Common myeloid progenitor, CD34-positive (primary cell): ENCODE data around the gene HDAC6. TPM values are rescaled to one million over a fixed set of nuclear protein-coding genes. Genes with fewer than 3 reads are reported as not detected.
A peak's percentile ranks its signal among the peaks of the same experiment; 100 is the strongest.

Experiments
- CTCF ChIA-PET: fragments of 350-600 bp; sonication (Branson Sonifier 250); formaldehyde crosslinking; loops from one replicate; lab custom pipeline; 2021; ENCODE audit warnings: antibody characterized with exemption; lab: Charles Lee
- POLR2A ChIA-PET: fragments of 350-600 bp; sonication (Branson Sonifier 250); formaldehyde crosslinking; loops from one replicate; lab custom pipeline; 2021; ENCODE audit warnings: antibody characterized with exemption; lab: Charles Lee
- DNase-seq, 3 donors: peaks; one replicate each; pipeline versions ENCODE4 v3.0.0 to v3.0.0-alpha.2; 2013
- H3K27ac ChIP-seq, 2 experiments: 1 replicate in 1 of 2; 2 replicates in 1 of 2; pipeline ENCODE4 v1.7.0; 2013; ENCODE audit warnings: inconsistent platforms in 2 of 2, low read length in 2 of 2, mild to moderate bottlenecking in 2 of 2, low read depth in 1 of 2, moderate library complexity in 1 of 2; ENCODE audit not compliant: severe bottlenecking in 2 of 2, insufficient read depth in 1 of 2, poor library complexity in 1 of 2
- H3K27me3 ChIP-seq, 5 experiments: replicated peaks in 2 of 5; 1 replicate in 3 of 5; 2 replicates in 2 of 5; pipeline versions ENCODE4 v1.6.1 to v1.7.0; 2013; ENCODE audit warnings: low read length in 4 of 5, mild to moderate bottlenecking in 2 of 5, moderate library complexity in 2 of 5, inconsistent platforms in 1 of 5; ENCODE audit not compliant: insufficient read depth in 5 of 5, control insufficient read depth in 4 of 5
- H3K36me3 ChIP-seq, 4 experiments: 1 replicate in 2 of 4; 2 replicates in 2 of 4; pipeline versions ENCODE4 v1.6.1 to v1.7.0; 2013; ENCODE audit warnings: low read length in 3 of 4, control low read depth in 1 of 4, mild to moderate bottlenecking in 1 of 4; ENCODE audit not compliant: control insufficient read depth in 4 of 4, insufficient read depth in 4 of 4
- H3K4me1 ChIP-seq, 4 experiments: 1 replicate in 3 of 4; 2 replicates in 1 of 4; pipeline versions ENCODE4 v1.6.1 to v1.7.1; 2013; ENCODE audit warnings: low read length in 3 of 4, mild to moderate bottlenecking in 3 of 4, control low read depth in 1 of 4, inconsistent platforms in 1 of 4, moderate library complexity in 1 of 4; ENCODE audit not compliant: control insufficient read depth in 4 of 4, insufficient read depth in 4 of 4; ENCODE audit errors: control extremely low read depth in 1 of 4
- H3K4me3 ChIP-seq, 7 experiments: 1 replicate in 4 of 7; 2 replicates in 3 of 7; pipeline versions ENCODE4 v1.5.1 to v1.7.0; 2013; ENCODE audit warnings: mild to moderate bottlenecking in 7 of 7, low read length in 6 of 7, moderate library complexity in 6 of 7, inconsistent platforms in 2 of 7, low read depth in 2 of 7, control low read depth in 1 of 7; ENCODE audit not compliant: insufficient read depth in 4 of 7, control insufficient read depth in 1 of 7; ENCODE audit errors: extremely low read depth in 1 of 7
- H3K9me3 ChIP-seq, 5 experiments: 1 replicate in 4 of 5; 2 replicates in 1 of 5; pipeline versions ENCODE4 v1.6.1 to v1.7.1; 2013; ENCODE audit warnings: low read length in 4 of 5, mild to moderate bottlenecking in 2 of 5, inconsistent platforms in 1 of 5, low read depth in 1 of 5, moderate library complexity in 1 of 5; ENCODE audit not compliant: control insufficient read depth in 4 of 5, insufficient read depth in 2 of 5; ENCODE audit errors: control extremely low read depth in 1 of 5
- WGBS: methylation state at CpG from one replicate; pipeline ENCODE4 v1.1.5; 2013; ENCODE audit not compliant: insufficient coverage; 5-methylcytosine and 5-hydroxymethylcytosine counted together
- polyA plus RNA-seq: library from polyadenylated mRNA; unstranded; fragments of 120-200 nt; gene quantifications from one replicate; pipeline ENCODE4 v1.2.1, GENCODE V29; 2013

HDAC6 gene
- polyA plus RNA-seq = 93.0 TPM

DNA sequence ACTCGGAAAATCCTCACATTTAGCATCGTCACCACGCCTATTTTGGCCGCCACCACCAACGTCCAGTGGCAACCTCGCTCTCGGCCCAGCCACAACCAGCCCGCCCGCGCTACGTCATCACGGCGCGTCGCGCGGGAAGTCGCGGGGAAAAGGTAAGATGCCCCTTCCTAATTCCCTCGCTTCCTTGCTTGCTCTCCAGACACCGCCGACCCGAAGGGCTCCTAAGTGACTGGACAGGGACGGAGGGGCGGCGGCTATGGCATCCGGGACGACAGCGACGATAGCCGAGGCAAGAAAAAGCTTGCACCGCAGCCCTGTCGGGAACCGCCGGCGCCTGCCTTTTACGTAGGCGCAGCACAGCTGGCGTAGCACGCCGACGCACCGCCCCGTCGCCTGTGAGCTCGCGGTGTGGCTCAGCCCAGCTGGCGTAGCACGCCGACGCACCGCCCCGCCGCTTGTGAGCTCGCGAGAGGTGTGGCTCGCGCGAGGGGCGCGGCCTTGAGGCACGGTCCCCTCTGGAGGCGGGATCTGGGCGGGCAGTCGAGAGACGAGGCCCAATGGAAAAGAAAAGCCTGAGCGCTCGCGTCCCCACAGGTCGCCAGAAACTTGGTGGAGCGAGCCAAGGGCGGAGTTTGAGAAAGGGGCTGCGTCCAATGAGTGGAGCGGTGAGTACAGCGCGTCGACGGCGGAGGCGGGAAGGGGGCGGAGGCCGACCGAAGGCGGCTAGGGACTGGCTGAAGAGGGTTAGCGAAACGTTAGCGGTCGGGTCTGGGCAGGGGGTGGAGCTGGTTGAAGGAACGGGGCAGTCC, at the start of gene HDAC6:
Gene HDAC6, plus strand, starts transcription at position 788 of the 809 bp plus-strand sequence. CDS start 626 bp downstream, outside the sequence.
- peak; percentile 98 to 99 (median 99) for DNase-seq
- peak within 1 kb of the TSS; percentile 90 to 95 for H3K27ac ChIP-seq
- ChIA-PET POLR2A (interaction anchor here (1.1 to 1.5 kb wide), 3 partner anchors 64 to 125 kb away, joined by 3 to 4 read pairs (median 4); partner anchors contain the start of genes PQBP1 and TIMM17B), CTCF (no interaction called here)
- peaks cover 0 to 8% (median 0%) of the 10 kb centered on the region in 5 experiments for H3K27me3 ChIP-seq
- peaks cover 0 to 15% (median 10%) of the 10 kb centered on the region in 4 experiments for H3K36me3 ChIP-seq
- peak within 1 kb of the TSS; percentile 53 to 87 (median 75) for H3K4me3 ChIP-seq
- H3K9me3 ChIP-seq = peaks cover 0 to 5% (median 0%) of the 10 kb centered on the region in 5 experiments
- 42% methylated on average over 82 of the region's 89 CpGs for WGBS
- H3K4me1 ChIP-seq = peaks cover 2 to 19% (median 17%) of the 10 kb centered on the region in 4 experiments

DNA sequence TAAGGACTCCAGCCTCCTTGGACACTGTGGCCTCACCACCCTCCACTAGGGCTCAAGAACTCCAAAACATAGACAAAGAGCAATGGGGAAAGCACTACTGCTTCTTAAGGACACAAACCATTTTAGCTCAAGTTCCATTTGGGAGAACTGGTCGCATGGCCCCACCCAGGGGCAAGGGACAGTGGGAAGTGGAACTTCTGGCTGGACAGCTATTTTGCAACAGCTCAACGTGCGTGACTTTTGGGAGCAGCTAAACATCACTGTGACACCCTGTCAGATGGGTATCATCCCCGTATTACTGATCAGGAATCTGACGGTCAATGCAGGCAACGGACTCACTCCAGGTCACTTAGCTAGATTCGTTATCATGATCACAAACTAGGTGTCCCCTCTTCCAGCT, 49.4 kb upstream of the HDAC6 start:
- Histone ChIP-seq H3K4me3 (no peak overlapping the region), H3K27ac (no peak overlapping the region), H3K4me1 (no peaks in the 10 kb centered on the region), H3K9me3 (no peaks in the 10 kb centered on the region), H3K36me3 (no peaks in the 10 kb centered on the region), H3K27me3 (peaks cover 0 to 4% (median 0%) of the 10 kb centered on the region in 5 experiments)
- CTCF ChIA-PET = no interaction called here
- DNase-seq = no peak
- POLR2A ChIA-PET = no interaction called here
- WGBS = 92% methylated on average over 7 of the region's 7 CpGs

DNA sequence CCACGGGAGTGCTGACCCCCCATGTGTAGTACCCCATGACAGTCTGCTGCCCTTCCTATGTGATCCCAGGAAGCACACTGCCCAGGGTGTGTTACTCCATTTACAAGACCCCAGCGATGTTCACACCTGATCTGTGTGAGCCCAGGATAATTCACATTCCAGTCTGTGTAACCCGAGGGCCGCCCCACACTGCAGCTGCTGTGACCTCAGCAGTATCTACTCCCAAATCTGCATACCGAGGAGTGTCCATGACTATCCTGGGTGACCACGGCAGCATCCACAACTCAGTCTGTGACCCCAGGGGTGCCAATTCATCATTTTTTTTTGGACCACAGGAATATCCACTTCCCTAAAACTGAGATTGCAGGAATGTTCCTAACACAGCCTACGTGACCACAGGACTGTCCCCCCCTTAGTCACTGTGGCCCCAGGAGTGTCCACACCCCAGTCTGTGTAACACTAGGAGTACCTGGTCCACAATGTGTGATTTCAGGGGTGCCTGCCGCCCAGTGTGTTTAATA, 48.1 kb upstream of the HDAC6 start:
- Histone ChIP-seq H3K36me3 (no peaks in the 10 kb centered on the region), H3K27me3 (peaks cover 0 to 4% (median 0%) of the 10 kb centered on the region in 5 experiments), H3K4me1 (no peaks in the 10 kb centered on the region), H3K9me3 (no peaks in the 10 kb centered on the region), H3K4me3 (no peak overlapping the region), H3K27ac (no peak overlapping the region)
- 79% methylated on average over 8 of the region's 8 CpGs for WGBS
- no peak for DNase-seq
- ChIA-PET CTCF (no interaction called here), POLR2A (no interaction called here)

DNA sequence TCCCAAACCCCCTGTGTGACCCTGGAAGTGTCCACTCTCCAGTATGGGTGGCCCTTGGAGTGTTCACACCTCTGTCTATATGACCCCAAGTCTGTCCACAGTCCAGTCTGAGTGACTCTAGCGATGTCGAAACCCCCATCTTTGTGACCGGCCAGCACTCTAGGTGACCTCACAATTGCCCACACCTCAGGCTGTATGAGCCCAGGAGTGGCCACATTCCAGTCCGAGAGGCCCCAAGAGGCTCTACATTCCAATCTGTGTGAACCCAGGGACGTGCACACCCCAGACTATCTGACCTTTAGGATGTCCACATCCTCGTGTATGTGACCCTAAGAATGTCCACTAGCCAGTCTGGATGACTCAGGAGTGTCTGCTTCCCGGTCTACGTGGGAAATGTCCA, 47.6 kb upstream of the HDAC6 start:
- H3K27ac ChIP-seq = no peak overlapping the region
- H3K27me3 ChIP-seq = peaks cover 0 to 4% (median 0%) of the 10 kb centered on the region in 5 experiments
- CTCF ChIA-PET = no interaction called here
- no peak overlapping the region for H3K4me3 ChIP-seq
- POLR2A ChIA-PET = no interaction called here
- H3K4me1 ChIP-seq = no peaks in the 10 kb centered on the region
- no peaks in the 10 kb centered on the region for H3K9me3 ChIP-seq
- DNase-seq = no peak
- H3K36me3 ChIP-seq = no peaks in the 10 kb centered on the region
- WGBS = 78% methylated on average over 8 of the region's 8 CpGs

DNA sequence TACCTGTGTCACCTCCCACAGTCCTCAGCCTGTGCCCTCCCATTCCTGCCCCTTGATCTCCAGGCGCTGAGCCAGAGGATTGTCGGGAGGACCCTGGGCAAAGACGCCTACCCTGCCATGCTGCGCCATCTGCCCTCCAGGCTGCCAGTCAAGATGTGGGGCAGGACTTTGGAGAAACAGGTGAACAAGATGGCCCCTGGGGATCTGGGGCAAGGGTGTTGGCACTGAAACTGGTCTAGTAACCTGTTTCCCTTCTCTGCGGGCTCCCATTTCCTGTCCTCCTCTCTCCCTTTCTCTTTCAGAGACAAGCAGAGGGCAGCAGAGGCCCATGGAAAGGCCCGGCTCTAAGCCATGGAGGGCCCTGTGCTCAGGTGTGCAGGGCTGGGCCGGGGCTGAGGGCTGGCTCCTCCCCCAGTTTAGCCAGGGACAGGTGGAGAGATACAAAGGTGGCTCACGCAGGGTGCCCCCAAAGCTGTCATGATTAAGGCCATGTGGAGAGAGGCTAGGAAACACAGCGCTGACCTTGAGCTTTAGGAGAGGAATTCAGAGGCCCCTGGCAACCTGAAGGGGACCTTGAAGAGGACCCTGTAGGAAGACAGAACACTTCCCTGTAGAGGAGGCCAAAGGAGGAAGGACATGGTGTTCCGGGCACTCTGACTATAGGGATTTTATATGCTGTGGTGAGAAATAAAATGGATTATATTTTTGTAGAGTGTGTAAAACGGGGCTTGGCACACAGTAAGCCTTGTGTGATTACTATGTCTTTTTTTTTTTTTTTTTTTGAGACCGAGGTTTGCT, 40.0 kb upstream of the HDAC6 start, which contains the start of gene GLOD5:
Gene GLOD5, plus strand, starts transcription at position 74 of the 798 bp plus-strand sequence. Its CDS starts 44 bp downstream, at position 118.
- 69% methylated on average over 11 of the region's 12 CpGs for WGBS
- ChIA-PET POLR2A (no interaction called here), CTCF (interaction anchor here (0.9 to 1.5 kb wide), 3 partner anchors 38 to 176 kb away, joined by 3 to 4 read pairs (median 3); no protein-coding TSS in a partner anchor)
- H3K27me3 ChIP-seq = no peaks in the 10 kb centered on the region
- H3K27ac ChIP-seq = no peak within 1 kb of the TSS
- H3K9me3 ChIP-seq = no peaks in the 10 kb centered on the region
- peaks cover 0 to 5% (median 3%) of the 10 kb centered on the region in 4 experiments for H3K4me1 ChIP-seq
- peak; percentile 22 to 34 (median 29) for DNase-seq
- no peak within 1 kb of the TSS for H3K4me3 ChIP-seq
- H3K36me3 ChIP-seq = no peaks in the 10 kb centered on the region

DNA sequence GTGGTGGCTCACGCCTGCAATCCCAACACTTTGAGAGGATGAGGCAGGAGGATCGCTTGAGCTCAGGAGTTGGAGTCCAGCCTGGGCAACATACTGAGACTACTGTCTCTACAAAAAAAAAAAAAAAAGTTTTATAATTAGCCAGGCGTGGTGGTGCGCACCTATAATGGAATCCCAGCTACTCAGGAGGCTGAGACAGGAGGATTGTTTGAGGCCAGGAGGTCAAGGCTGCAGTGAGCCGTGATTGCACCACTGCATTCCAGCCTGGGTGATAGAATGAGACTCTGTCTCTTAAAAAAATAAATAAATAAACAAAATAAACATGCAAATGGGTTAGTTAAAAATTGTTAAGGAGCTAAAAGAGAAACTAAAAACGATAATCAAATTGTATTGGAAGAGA, 32.6 kb upstream of the HDAC6 start:
- no peak for DNase-seq
- no peaks in the 10 kb centered on the region for H3K9me3 ChIP-seq
- ChIA-PET CTCF (interaction anchor here (0.8 kb wide), 1 partner anchor 14 kb away, joined by 3 read pairs; no protein-coding TSS in a partner anchor), POLR2A (no interaction called here)
- no peaks in the 10 kb centered on the region for H3K36me3 ChIP-seq
- 100% methylated on average over 2 of the region's 6 CpGs for WGBS
- H3K4me3 ChIP-seq = no peak overlapping the region
- peaks cover 0 to 3% (median 1%) of the 10 kb centered on the region in 4 experiments for H3K4me1 ChIP-seq
- no peak overlapping the region for H3K27ac ChIP-seq
- H3K27me3 ChIP-seq = no peaks in the 10 kb centered on the region
